Liver (tissue), 9 donors: Measurements from ENCODE around the gene GAST. TPM values are rescaled to one million over a fixed set of nuclear protein-coding genes. Genes with fewer than 3 reads are reported as not detected.

Experiments used
- DNase-seq: peaks from one replicate; pipeline ENCODE4 v3.0.0-alpha.2; 2017; ENCODE audit warnings: low spot score
- H3K27ac ChIP-seq, 2 donors: one replicate each; pipeline ENCODE4 v1.7.0; 2013; ENCODE audit warnings: inconsistent platforms in 2 of 2, low read length in 2 of 2, control low read depth in 1 of 2, low read depth in 1 of 2, mild to moderate bottlenecking in 1 of 2
- H3K27me3 ChIP-seq, 4 donors: one replicate each; pipeline versions ENCODE4 v1.6.1 to v1.7.0; 2013; ENCODE audit warnings: low read length in 3 of 4, inconsistent platforms in 1 of 4, mild to moderate bottlenecking in 1 of 4, moderate library complexity in 1 of 4; ENCODE audit not compliant: control insufficient read depth in 4 of 4, insufficient read depth in 4 of 4
- H3K36me3 ChIP-seq, 4 donors: one replicate each; pipeline versions ENCODE4 v1.6.1 to v1.7.0; 2013; ENCODE audit warnings: low read length in 3 of 4, mild to moderate bottlenecking in 3 of 4, low read depth in 1 of 4, moderate library complexity in 1 of 4; ENCODE audit not compliant: control insufficient read depth in 4 of 4, insufficient read depth in 3 of 4
- H3K4me1 ChIP-seq, 4 donors: one replicate each; pipeline versions ENCODE4 v1.6.1 to v1.7.0; 2013; ENCODE audit warnings: low read length in 3 of 4, mild to moderate bottlenecking in 3 of 4, moderate library complexity in 1 of 4; ENCODE audit not compliant: control insufficient read depth in 4 of 4, insufficient read depth in 4 of 4
- H3K4me3 ChIP-seq, 3 donors: one replicate each; pipeline versions ENCODE4 v1.6.1 to v1.7.0; 2013; ENCODE audit warnings: low read length in 3 of 3, control low read depth in 1 of 3, low read depth in 1 of 3, mild to moderate bottlenecking in 1 of 3
- H3K9ac ChIP-seq, 2 donors: one replicate each; pipeline ENCODE4 v1.7.0; 2013; ENCODE audit warnings: low read length in 2 of 2, mild to moderate bottlenecking in 2 of 2, moderate library complexity in 2 of 2, control low read depth in 1 of 2, low read depth in 1 of 2
- H3K9me3 ChIP-seq, 4 donors: one replicate each; pipeline versions ENCODE4 v1.6.1 to v1.7.0; 2013; ENCODE audit warnings: low read length in 3 of 4; ENCODE audit not compliant: control insufficient read depth in 4 of 4
- EGR1 ChIP-seq, 2 donors: IDR thresholded peaks; 2 replicates each; pipeline ENCODE4 v1.6.1; 2016 to 2018; ENCODE audit warnings: antibody characterized with exemption in 2 of 2, low read depth in 2 of 2
- FOXA1 ChIP-seq: IDR thresholded peaks from 2 replicates; pipeline ENCODE4 v1.6.1; 2016; ENCODE audit warnings: antibody characterized with exemption
- FOXA2 ChIP-seq: IDR thresholded peaks from 2 replicates; pipeline ENCODE4 v1.6.1; 2016; ENCODE audit warnings: antibody characterized with exemption
- GABPA ChIP-seq, 2 donors: IDR thresholded peaks in 1 of 2; conservative IDR thresholded peaks in 1 of 2; 2 replicates each; pipeline ENCODE4 v1.6.1; 2016; ENCODE audit warnings: antibody characterized with exemption in 2 of 2, mild to moderate bottlenecking in 1 of 2, moderate library complexity in 1 of 2
- HNF4A ChIP-seq, 2 donors: conservative IDR thresholded peaks; 2 replicates each; pipeline ENCODE4 v1.6.1; 2016; ENCODE audit warnings: antibody characterized with exemption in 2 of 2, mild to moderate bottlenecking in 2 of 2
- HNF4G ChIP-seq: IDR thresholded peaks from 2 replicates; pipeline ENCODE4 v1.6.1; 2016; ENCODE audit warnings: antibody characterized with exemption
- JUND ChIP-seq, 2 donors: IDR thresholded peaks; 2 replicates each; pipeline ENCODE4 v1.6.1; 2016; ENCODE audit warnings: antibody characterized with exemption in 2 of 2
- NR2F2 ChIP-seq: IDR thresholded peaks from 2 replicates; pipeline ENCODE4 v1.6.1; 2016; ENCODE audit warnings: antibody characterized with exemption
- RAD21 ChIP-seq, 2 donors: IDR thresholded peaks; 2 replicates each; pipeline ENCODE4 v1.6.1; 2016; ENCODE audit warnings: antibody characterized with exemption in 2 of 2, mild to moderate bottlenecking in 2 of 2
- RXRA ChIP-seq, 2 donors: IDR thresholded peaks; 2 replicates each; pipeline ENCODE4 v1.6.1; 2017 to 2018; ENCODE audit warnings: antibody characterized with exemption in 2 of 2, mild to moderate bottlenecking in 1 of 2
- SP1 ChIP-seq: IDR thresholded peaks from 2 replicates; pipeline ENCODE4 v1.6.1; 2018; ENCODE audit warnings: antibody characterized with exemption, mild to moderate bottlenecking
- TAF1 ChIP-seq: conservative IDR thresholded peaks from 2 replicates; pipeline ENCODE4 v1.6.1; 2016; ENCODE audit warnings: antibody characterized with exemption, mild to moderate bottlenecking
- YY1 ChIP-seq: IDR thresholded peaks from 2 replicates; pipeline ENCODE4 v1.6.1; 2016; ENCODE audit warnings: antibody characterized with exemption, mild to moderate bottlenecking
- WGBS: extraction: QIAGEN DNeasy Blood & Tissue Kit; methylation state at CpG from one replicate; pipeline ENCODE4 v1.1.7; 2013; 5-methylcytosine and 5-hydroxymethylcytosine counted together
- polyA plus RNA-seq, 2 donors: library from polyadenylated mRNA; stranded (reverse) in 1 of 2; unstranded in 1 of 2; fragments of 200-250 nt in 1 of 2; fragments of >200 nt in 1 of 2; fragmentation: Nextera tagmentation in 1 of 2; extraction: Ambion mirVana in 1 of 2; gene quantifications; one replicate each; pipeline versions ENCODE4 v1.2.1 to v1.2.3, GENCODE V29; 2013 to 2015
- total RNA-seq, 2 donors: library from RNA; depleted of rRNA; stranded (reverse); fragments of >200 nt; gene quantifications; one replicate each; pipeline ENCODE4 v1.2.3, GENCODE V29; 2014
- TF ChIP-seq, protein P1 (sequence below): IDR thresholded peaks from 2 replicates; pipeline ENCODE4 v1.6.1; 2016; ENCODE audit warnings: antibody characterized with exemption
- TF ChIP-seq, protein P2 (sequence below): IDR thresholded peaks from 2 replicates; pipeline ENCODE4 v1.6.1; 2016; ENCODE audit warnings: antibody characterized with exemption, mild to moderate bottlenecking
- TF ChIP-seq, protein P3 (sequence below): IDR thresholded peaks from 2 replicates; pipeline ENCODE4 v1.6.1; 2016; ENCODE audit warnings: antibody characterized with exemption
- TF ChIP-seq, protein P4 (sequence below): IDR thresholded peaks from 2 replicates; pipeline ENCODE4 v1.6.1; 2016; ENCODE audit warnings: antibody characterized with exemption
- TF ChIP-seq, protein P5 (sequence below): fragments of 150-350 bp; IDR thresholded peaks from 2 replicates; pipeline ENCODE4 v1.5.1; 2017; ENCODE audit warnings: improper control_type of control experiment, low read depth, low read length; ENCODE audit not compliant: missing input control
- donor health status: healthy.
- donor health status: healthy.
- donor health status: healthy.
- donor health status: healthy.
- donor health status: healthy.

Gene GAST
- total and polyA plus RNA-seq, 4 donors: not detected

DNA sequence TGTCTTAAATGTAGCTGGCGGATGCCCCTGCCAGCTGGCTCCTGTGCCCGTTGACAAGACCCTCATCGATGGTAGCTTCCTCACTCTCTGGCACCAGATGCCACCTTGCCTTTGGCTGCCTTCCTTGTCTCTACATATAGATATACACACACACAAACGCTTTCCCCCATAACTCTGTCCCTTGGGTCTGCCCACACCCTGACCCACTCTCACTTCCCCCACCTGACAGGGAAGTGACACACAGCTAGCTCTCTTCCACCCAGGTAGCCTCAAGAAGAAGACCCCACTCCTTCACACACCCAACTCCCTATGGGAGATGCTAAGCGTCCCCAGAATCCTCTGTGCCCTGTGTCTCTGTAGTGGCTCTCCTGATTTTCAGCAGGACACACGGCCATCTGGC lies 48.7 kb downstream of the GAST start:
- Histone ChIP-seq H3K4me3 (no peak overlapping the region), H3K9ac (no peak overlapping the region), H3K27ac (no peak overlapping the region), H3K27me3 (no peaks in the 10 kb centered on the region), H3K36me3 (peaks cover 28 to 76% (median 52%) of the 10 kb centered on the region in 4 donors), H3K4me1 (no peaks in the 10 kb centered on the region), H3K9me3 (no peaks in the 10 kb centered on the region)
- no peak for DNase-seq
- 96% methylated on average over 6 of the region's 6 CpGs for WGBS
- TF ChIP-seq EGR1 (IDR thresholded peaks at IDR 0.05; ENCODE audit: low read depth in 2 of 2) (no peak), HNF4A (conservative IDR thresholded peaks at IDR 0.05) (no peak), FOXA1 (no peak), FOXA2 (no peak), HNF4G (no peak), JUND (IDR thresholded peaks at IDR 0.05) (no peak), TAF1 (no peak), GABPA (IDR thresholded peaks at IDR 0.05 in 1 of 2, conservative IDR thresholded peaks at IDR 0.05 in 1 of 2) (no peak), RAD21 (IDR thresholded peaks at IDR 0.05) (no peak), YY1 (no peak), SP1 (no peak), RXRA (IDR thresholded peaks at IDR 0.05) (no peak), NR2F2 (no peak)
- TF ChIP-seq, protein P1, sequence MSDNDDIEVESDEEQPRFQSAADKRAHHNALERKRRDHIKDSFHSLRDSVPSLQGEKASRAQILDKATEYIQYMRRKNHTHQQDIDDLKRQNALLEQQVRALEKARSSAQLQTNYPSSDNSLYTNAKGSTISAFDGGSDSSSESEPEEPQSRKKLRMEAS: no peak
- TF ChIP-seq, protein P2, sequence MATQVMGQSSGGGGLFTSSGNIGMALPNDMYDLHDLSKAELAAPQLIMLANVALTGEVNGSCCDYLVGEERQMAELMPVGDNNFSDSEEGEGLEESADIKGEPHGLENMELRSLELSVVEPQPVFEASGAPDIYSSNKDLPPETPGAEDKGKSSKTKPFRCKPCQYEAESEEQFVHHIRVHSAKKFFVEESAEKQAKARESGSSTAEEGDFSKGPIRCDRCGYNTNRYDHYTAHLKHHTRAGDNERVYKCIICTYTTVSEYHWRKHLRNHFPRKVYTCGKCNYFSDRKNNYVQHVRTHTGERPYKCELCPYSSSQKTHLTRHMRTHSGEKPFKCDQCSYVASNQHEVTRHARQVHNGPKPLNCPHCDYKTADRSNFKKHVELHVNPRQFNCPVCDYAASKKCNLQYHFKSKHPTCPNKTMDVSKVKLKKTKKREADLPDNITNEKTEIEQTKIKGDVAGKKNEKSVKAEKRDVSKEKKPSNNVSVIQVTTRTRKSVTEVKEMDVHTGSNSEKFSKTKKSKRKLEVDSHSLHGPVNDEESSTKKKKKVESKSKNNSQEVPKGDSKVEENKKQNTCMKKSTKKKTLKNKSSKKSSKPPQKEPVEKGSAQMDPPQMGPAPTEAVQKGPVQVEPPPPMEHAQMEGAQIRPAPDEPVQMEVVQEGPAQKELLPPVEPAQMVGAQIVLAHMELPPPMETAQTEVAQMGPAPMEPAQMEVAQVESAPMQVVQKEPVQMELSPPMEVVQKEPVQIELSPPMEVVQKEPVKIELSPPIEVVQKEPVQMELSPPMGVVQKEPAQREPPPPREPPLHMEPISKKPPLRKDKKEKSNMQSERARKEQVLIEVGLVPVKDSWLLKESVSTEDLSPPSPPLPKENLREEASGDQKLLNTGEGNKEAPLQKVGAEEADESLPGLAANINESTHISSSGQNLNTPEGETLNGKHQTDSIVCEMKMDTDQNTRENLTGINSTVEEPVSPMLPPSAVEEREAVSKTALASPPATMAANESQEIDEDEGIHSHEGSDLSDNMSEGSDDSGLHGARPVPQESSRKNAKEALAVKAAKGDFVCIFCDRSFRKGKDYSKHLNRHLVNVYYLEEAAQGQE: no peak
- TF ChIP-seq, protein P3, sequence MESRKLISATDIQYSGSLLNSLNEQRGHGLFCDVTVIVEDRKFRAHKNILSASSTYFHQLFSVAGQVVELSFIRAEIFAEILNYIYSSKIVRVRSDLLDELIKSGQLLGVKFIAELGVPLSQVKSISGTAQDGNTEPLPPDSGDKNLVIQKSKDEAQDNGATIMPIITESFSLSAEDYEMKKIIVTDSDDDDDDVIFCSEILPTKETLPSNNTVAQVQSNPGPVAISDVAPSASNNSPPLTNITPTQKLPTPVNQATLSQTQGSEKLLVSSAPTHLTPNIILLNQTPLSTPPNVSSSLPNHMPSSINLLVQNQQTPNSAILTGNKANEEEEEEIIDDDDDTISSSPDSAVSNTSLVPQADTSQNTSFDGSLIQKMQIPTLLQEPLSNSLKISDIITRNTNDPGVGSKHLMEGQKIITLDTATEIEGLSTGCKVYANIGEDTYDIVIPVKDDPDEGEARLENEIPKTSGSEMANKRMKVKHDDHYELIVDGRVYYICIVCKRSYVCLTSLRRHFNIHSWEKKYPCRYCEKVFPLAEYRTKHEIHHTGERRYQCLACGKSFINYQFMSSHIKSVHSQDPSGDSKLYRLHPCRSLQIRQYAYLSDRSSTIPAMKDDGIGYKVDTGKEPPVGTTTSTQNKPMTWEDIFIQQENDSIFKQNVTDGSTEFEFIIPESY: no peak
- TF ChIP-seq, protein P4, sequence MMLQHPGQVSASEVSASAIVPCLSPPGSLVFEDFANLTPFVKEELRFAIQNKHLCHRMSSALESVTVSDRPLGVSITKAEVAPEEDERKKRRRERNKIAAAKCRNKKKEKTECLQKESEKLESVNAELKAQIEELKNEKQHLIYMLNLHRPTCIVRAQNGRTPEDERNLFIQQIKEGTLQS: no peak
- TF ChIP-seq, protein P5, sequence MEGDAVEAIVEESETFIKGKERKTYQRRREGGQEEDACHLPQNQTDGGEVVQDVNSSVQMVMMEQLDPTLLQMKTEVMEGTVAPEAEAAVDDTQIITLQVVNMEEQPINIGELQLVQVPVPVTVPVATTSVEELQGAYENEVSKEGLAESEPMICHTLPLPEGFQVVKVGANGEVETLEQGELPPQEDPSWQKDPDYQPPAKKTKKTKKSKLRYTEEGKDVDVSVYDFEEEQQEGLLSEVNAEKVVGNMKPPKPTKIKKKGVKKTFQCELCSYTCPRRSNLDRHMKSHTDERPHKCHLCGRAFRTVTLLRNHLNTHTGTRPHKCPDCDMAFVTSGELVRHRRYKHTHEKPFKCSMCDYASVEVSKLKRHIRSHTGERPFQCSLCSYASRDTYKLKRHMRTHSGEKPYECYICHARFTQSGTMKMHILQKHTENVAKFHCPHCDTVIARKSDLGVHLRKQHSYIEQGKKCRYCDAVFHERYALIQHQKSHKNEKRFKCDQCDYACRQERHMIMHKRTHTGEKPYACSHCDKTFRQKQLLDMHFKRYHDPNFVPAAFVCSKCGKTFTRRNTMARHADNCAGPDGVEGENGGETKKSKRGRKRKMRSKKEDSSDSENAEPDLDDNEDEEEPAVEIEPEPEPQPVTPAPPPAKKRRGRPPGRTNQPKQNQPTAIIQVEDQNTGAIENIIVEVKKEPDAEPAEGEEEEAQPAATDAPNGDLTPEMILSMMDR: no peak

DNA sequence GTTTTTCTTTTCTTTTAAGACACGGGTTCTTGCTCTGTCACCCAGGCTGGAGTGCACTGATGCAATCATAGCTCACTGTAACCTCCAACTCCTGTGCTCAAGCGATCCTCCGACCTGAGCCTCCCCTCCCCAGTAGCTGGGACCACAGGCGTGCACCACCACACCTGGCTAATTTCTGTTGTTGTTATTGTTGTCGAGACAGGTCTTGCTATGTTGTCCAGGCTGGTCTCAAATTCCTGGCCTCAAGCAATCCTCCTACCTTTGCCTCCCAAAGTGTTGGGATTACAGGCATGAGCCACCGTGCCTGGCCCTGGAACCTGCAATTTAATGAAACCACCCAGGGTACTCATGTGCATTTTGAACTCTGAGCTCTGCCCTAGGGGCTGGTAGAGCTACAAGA lies 50.3 kb downstream of the GAST start:
- 95% methylated on average over 6 of the region's 6 CpGs for WGBS
- peaks cover 23 to 77% (median 51%) of the 10 kb centered on the region in 4 donors for H3K36me3 ChIP-seq
- no peaks in the 10 kb centered on the region for H3K4me1 ChIP-seq
- H3K27me3 ChIP-seq: no peaks in the 10 kb centered on the region
- no peak overlapping the region for H3K4me3 ChIP-seq
- H3K9ac ChIP-seq: no peak overlapping the region
- no peak for DNase-seq
- no peak overlapping the region for H3K27ac ChIP-seq
- H3K9me3 ChIP-seq: no peaks in the 10 kb centered on the region
- TF ChIP-seq NR2F2 (no peak), JUND (IDR thresholded peaks at IDR 0.05) (no peak), SP1 (no peak), FOXA2 (no peak), TAF1 (no peak), YY1 (no peak), HNF4G (no peak), RXRA (IDR thresholded peaks at IDR 0.05) (no peak), FOXA1 (no peak), EGR1 (IDR thresholded peaks at IDR 0.05; ENCODE audit: low read depth in 2 of 2) (no peak), RAD21 (IDR thresholded peaks at IDR 0.05) (no peak), GABPA (IDR thresholded peaks at IDR 0.05 in 1 of 2, conservative IDR thresholded peaks at IDR 0.05 in 1 of 2) (no peak)
- TF ChIP-seq, protein P2: no peak
- TF ChIP-seq, protein P4: no peak
